HEK293 (cell line): ENCODE measurements around the gene ECM2.

Source experiments
- CTCF ChIA-PET: fragments of 350-600 bp; formaldehyde crosslinking; extraction: SDS; loops from one replicate; lab custom pipeline; 2021; ENCODE audit warnings: antibody characterized with exemption; lab: Yijun Ruan, JAX
- POLR2A ChIA-PET: fragments of 300-600 bp; formaldehyde crosslinking; extraction: SDS; loops from one replicate; lab custom pipeline; 2020; ENCODE audit warnings: antibody characterized with exemption, inconsistent platforms; lab: Yijun Ruan, JAX
- H3K27ac ChIP-seq: fragments of 200-500 bp; sonication (Bioruptor generic); 2 replicates; pipeline ENCODE4 v1.5.1; 2014; ENCODE audit warnings: low read depth, low read length, control low read depth, inconsistent platforms; ENCODE audit errors: extremely low read depth
- H3K36me3 ChIP-seq, 2 experiments: fragments of 200-500 bp in 1 of 2; sonication (Bioruptor generic) in 1 of 2; 1 replicate in 1 of 2; 2 replicates in 1 of 2; pipeline ENCODE4 v1.5.1; 2014 to 2017; ENCODE audit warnings: inconsistent platforms in 2 of 2, low read length in 2 of 2; ENCODE audit not compliant: control insufficient read depth in 2 of 2, insufficient read depth in 1 of 2
- H3K4me1 ChIP-seq: fragments of 200-500 bp; sonication (Bioruptor generic); 2 replicates; pipeline ENCODE4 v1.5.1; 2014; ENCODE audit warnings: mild to moderate bottlenecking, low read length, inconsistent platforms; ENCODE audit not compliant: control insufficient read depth, insufficient read depth
- H3K4me3 ChIP-seq: 2 replicates; pipeline ENCODE4 v1.5.1; 2011; ENCODE audit warnings: low read depth, mild to moderate bottlenecking, control low read depth, low read length, moderate library complexity
- H3K9me3 ChIP-seq: fragments of 200-500 bp; sonication (Bioruptor generic); 2 replicates; pipeline ENCODE4 v1.5.1; 2014; ENCODE audit warnings: low read depth, low read length, inconsistent platforms; ENCODE audit not compliant: control insufficient read depth, insufficient read depth
- FEZF1 ChIP-seq: fragments of 450-650 bp; formaldehyde crosslinking; IDR thresholded peaks from 2 replicates; pipeline ENCODE4 v1.5.1; 2016; ENCODE audit warnings: missing biosample characterization, missing genetic modification characterization
- GLIS1 ChIP-seq: fragments of 450-650 bp; formaldehyde crosslinking; IDR thresholded peaks from 2 replicates; pipeline ENCODE4 v1.5.1; 2016; ENCODE audit warnings: missing biosample characterization, missing genetic modification characterization
- KLF1 ChIP-seq: fragments of 450-650 bp; formaldehyde crosslinking; IDR thresholded peaks from 2 replicates; pipeline ENCODE4 v1.5.1; 2016; ENCODE audit warnings: missing biosample characterization, missing genetic modification characterization
- KLF8 ChIP-seq: fragments of 450-650 bp; formaldehyde crosslinking; IDR thresholded peaks from 2 replicates; pipeline ENCODE4 v1.5.1; 2016; ENCODE audit warnings: missing biosample characterization, missing genetic modification characterization
- SCRT1 ChIP-seq: fragments of 450-650 bp; formaldehyde crosslinking; IDR thresholded peaks from 2 replicates; pipeline ENCODE4 v1.5.1; 2016; ENCODE audit warnings: missing biosample characterization, missing genetic modification characterization, borderline replicate concordance
- SCRT2 ChIP-seq: fragments of 450-650 bp; formaldehyde crosslinking; IDR thresholded peaks from 2 replicates; pipeline ENCODE4 v1.5.1; 2016; ENCODE audit warnings: missing biosample characterization, missing genetic modification characterization
- YY1 ChIP-seq: fragments of 450-650 bp; formaldehyde crosslinking; IDR thresholded peaks from 2 replicates; pipeline ENCODE4 v1.5.1; 2018; ENCODE audit warnings: missing biosample characterization, missing genetic modification characterization
- ZEB2 ChIP-seq: fragments of 450-650 bp; formaldehyde crosslinking; IDR thresholded peaks from 2 replicates; pipeline ENCODE4 v1.5.1; 2016; ENCODE audit warnings: missing biosample characterization, missing genetic modification characterization
- ZFHX2 ChIP-seq: fragments of 450-650 bp; formaldehyde crosslinking; conservative IDR thresholded peaks from 2 replicates; pipeline ENCODE4 v1.5.1; 2016; ENCODE audit warnings: missing biosample characterization, missing genetic modification characterization
- ZNF121 ChIP-seq: fragments of 450-650 bp; formaldehyde crosslinking; IDR thresholded peaks from 2 replicates; pipeline ENCODE4 v1.5.1; 2016; ENCODE audit warnings: missing biosample characterization, missing genetic modification characterization
- ZNF132 ChIP-seq: fragments of 450-650 bp; formaldehyde crosslinking; IDR thresholded peaks from 2 replicates; pipeline ENCODE4 v1.5.1; 2017; ENCODE audit warnings: missing biosample characterization, missing genetic modification characterization, borderline replicate concordance
- ZNF169 ChIP-seq: fragments of 450-650 bp; formaldehyde crosslinking; IDR thresholded peaks from 2 replicates; pipeline ENCODE4 v1.5.1; 2016; ENCODE audit warnings: missing biosample characterization, missing genetic modification characterization
- ZNF184 ChIP-seq: fragments of 450-650 bp; IDR thresholded peaks from 2 replicates; pipeline ENCODE4 v1.5.1; 2018; ENCODE audit warnings: missing biosample characterization, mild to moderate bottlenecking, missing genetic modification characterization
- ZNF2 ChIP-seq: fragments of 450-650 bp; formaldehyde crosslinking; IDR thresholded peaks from 2 replicates; pipeline ENCODE4 v1.5.1; 2016; ENCODE audit warnings: missing biosample characterization, missing genetic modification characterization
- ZNF366 ChIP-seq: fragments of 450-650 bp; formaldehyde crosslinking; conservative IDR thresholded peaks from 2 replicates; pipeline ENCODE4 v1.5.1; 2016; ENCODE audit warnings: missing biosample characterization, missing genetic modification characterization
- ZNF394 ChIP-seq: fragments of 450-650 bp; formaldehyde crosslinking; IDR thresholded peaks from 2 replicates; pipeline ENCODE4 v1.5.1; 2016; ENCODE audit warnings: missing biosample characterization, missing genetic modification characterization, mild to moderate bottlenecking, moderate library complexity, borderline replicate concordance
- ZNF549 ChIP-seq: fragments of 450-650 bp; IDR thresholded peaks from 2 replicates; pipeline ENCODE4 v1.5.1; 2018; ENCODE audit warnings: missing biosample characterization, missing genetic modification characterization, mild to moderate bottlenecking, inconsistent platforms, moderate library complexity
- ZNF629 ChIP-seq: fragments of 450-650 bp; formaldehyde crosslinking; IDR thresholded peaks from 2 replicates; pipeline ENCODE4 v1.5.1; 2017; ENCODE audit warnings: missing biosample characterization, missing genetic modification characterization
- ZNF658 ChIP-seq: fragments of 450-650 bp; formaldehyde crosslinking; IDR thresholded peaks from 2 replicates; pipeline ENCODE4; 2016; ENCODE audit warnings: missing biosample characterization, missing genetic modification characterization
- ZNF701 ChIP-seq: fragments of 450-650 bp; formaldehyde crosslinking; IDR thresholded peaks from 2 replicates; pipeline ENCODE4 v1.5.1; 2016; ENCODE audit warnings: missing biosample characterization, missing genetic modification characterization
- ZNF776 ChIP-seq: fragments of 450-650 bp; formaldehyde crosslinking; IDR thresholded peaks from 2 replicates; pipeline ENCODE4 v1.5.0; 2017; ENCODE audit warnings: missing biosample characterization, missing genetic modification characterization, borderline replicate concordance
- ZNF791 ChIP-seq: fragments of 450-650 bp; formaldehyde crosslinking; IDR thresholded peaks from 2 replicates; pipeline ENCODE4 v1.5.1; 2016; ENCODE audit warnings: missing biosample characterization, missing genetic modification characterization
- ZNF830 ChIP-seq: fragments of 450-650 bp; IDR thresholded peaks from 2 replicates; pipeline ENCODE4 v1.5.0; 2018; ENCODE audit warnings: missing biosample characterization, missing genetic modification characterization, low read depth, mild to moderate bottlenecking, moderate library complexity
- ZNF843 ChIP-seq: fragments of 450-650 bp; formaldehyde crosslinking; IDR thresholded peaks from 2 replicates; pipeline ENCODE4 v1.5.1; 2016; ENCODE audit warnings: missing biosample characterization, missing genetic modification characterization
- ZXDB ChIP-seq: fragments of 450-650 bp; formaldehyde crosslinking; IDR thresholded peaks from 2 replicates; pipeline ENCODE4 v1.5.1; 2016; ENCODE audit warnings: missing biosample characterization, missing genetic modification characterization
- TF ChIP-seq, protein P1 (sequence below): fragments of 450-650 bp; formaldehyde crosslinking; IDR thresholded peaks from 2 replicates; pipeline ENCODE4 v1.5.1; 2016; ENCODE audit warnings: missing biosample characterization, missing genetic modification characterization
- TF ChIP-seq, protein P2 (sequence below): fragments of 450-650 bp; formaldehyde crosslinking; IDR thresholded peaks from 2 replicates; pipeline ENCODE4 v1.5.1; 2016; ENCODE audit warnings: missing biosample characterization, missing genetic modification characterization, borderline replicate concordance
- TF ChIP-seq, protein P3 (sequence below): fragments of 450-650 bp; formaldehyde crosslinking; IDR thresholded peaks from 2 replicates; pipeline ENCODE4 v1.5.1; 2017; ENCODE audit warnings: missing biosample characterization, missing genetic modification characterization

The ECM2 gene

DNA sequence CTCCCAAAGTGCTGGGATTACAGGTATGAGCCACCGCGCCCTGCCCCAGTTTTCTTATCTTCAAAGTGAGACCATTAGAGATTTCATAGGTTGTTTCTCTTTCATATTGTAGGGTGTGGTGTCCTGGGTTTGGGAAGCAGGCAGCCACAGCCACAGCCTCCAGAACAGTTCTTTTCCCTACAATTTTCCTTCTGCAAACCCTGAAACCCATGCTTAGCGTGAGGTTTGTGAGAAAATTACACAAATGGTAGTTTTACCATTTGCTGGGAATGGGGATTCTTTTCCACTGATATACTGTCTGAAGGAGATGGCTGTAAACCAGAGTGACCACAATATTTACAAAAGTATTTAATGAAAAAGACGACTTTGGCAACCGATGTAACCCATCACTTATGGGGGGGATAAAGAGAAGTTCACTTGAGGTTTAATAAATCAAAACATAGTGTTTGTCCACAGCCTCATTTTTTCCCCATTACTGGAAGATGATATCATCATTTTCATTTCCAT is 26.7 kb upstream of the ECM2 start (continued):
- TF ChIP-seq ZNF132 (tag by site-specific recombination) (no peak), GLIS1 (no peak), KLF1 (peak; percentile 46; the same call in 1 of the 2 replicates), ZNF549 (no peak)

DNA sequence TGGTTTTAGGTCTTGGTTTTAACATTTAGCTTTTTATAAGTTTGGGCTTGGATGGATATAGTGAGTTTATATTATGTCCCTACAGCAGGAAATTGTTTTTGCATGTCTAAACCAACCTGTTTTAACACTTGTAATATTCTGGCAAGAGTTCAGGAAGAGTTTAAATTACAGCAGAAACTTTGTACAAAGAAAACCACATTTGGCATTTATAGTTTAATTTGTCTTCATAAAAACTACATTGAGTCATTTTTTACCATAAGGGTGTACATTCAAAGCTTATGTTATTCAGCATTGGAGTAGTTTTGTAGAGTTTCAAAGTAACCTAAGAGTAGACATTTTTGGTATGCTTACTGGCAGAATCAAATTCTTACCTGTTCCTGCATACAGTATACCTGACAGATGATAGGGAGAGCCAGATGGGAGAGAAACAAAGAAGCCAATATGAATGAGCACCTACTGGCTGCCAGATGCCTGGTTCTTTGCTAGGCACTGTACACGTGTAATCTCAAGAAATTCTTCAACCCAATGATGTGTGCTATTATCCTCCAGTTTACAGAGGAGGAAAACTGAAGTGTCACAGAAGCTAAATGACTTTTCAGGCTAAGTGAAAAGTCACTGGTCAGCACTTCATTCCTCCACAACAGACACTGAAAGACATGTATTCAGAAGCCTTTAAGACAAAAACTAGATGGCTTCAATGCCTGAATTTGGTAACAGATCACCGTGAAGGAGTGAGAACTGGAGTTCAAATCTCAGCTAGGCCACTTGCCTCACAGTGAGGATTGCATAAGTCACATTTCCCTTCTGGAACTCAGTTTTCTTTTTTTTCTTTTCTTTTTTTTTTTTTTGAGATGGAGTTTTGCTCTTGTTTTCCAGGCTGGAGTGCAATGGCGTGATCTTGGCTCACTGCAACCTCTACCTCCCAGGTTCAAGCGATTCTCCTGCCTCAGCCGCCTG is 25.9 kb upstream of the ECM2 start:
- Histone ChIP-seq H3K4me1 (peaks cover 17% of the 10 kb centered on the region), H3K27ac (no peak overlapping the region), H3K4me3 (no peak overlapping the region), H3K9me3 (no peaks in the 10 kb centered on the region), H3K36me3 (no peaks in the 10 kb centered on the region)
- ChIA-PET CTCF (no interaction called here), POLR2A (interaction anchor here (0.7 kb wide), 1 partner anchor 523 kb away, joined by 4 read pairs; no protein-coding TSS in a partner anchor)
- 0 out of 2 replicates have a peak, but pooled peaks have one; percentile 15 for TF ChIP-seq ZNF184
- peak; percentile 37; the same call in 1 of the 2 replicates for TF ChIP-seq ZNF366 (tag by site-specific recombination)
- no peak for TF ChIP-seq ZNF776 (tag by site-specific recombination)
- TF ChIP-seq ZNF121 (tag by site-specific recombination), result no peak
- TF ChIP-seq, protein P1, sequence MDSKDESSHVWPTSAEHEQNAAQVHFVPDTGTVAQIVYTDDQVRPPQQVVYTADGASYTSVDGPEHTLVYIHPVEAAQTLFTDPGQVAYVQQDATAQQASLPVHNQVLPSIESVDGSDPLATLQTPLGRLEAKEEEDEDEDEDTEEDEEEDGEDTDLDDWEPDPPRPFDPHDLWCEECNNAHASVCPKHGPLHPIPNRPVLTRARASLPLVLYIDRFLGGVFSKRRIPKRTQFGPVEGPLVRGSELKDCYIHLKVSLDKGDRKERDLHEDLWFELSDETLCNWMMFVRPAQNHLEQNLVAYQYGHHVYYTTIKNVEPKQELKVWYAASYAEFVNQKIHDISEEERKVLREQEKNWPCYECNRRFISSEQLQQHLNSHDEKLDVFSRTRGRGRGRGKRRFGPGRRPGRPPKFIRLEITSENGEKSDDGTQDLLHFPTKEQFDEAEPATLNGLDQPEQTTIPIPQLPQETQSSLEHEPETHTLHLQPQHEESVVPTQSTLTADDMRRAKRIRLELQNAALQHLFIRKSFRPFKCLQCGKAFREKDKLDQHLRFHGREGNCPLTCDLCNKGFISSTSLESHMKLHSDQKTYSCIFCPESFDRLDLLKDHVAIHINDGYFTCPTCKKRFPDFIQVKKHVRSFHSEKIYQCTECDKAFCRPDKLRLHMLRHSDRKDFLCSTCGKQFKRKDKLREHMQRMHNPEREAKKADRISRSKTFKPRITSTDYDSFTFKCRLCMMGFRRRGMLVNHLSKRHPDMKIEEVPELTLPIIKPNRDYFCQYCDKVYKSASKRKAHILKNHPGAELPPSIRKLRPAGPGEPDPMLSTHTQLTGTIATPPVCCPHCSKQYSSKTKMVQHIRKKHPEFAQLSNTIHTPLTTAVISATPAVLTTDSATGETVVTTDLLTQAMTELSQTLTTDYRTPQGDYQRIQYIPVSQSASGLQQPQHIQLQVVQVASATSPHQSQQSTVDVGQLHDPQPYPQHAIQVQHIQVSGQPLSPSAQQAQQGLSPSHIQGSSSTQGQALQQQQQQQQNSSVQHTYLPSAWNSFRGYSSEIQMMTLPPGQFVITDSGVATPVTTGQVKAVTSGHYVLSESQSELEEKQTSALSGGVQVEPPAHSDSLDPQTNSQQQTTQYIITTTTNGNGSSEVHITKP, result 0 out of 2 replicates have a peak, but pooled peaks have one; percentile 32
- no peak for TF ChIP-seq ZNF701 (tag by site-specific recombination)
- no peak for TF ChIP-seq ZFHX2 (tag by site-specific recombination)
- TF ChIP-seq ZXDB (tag by site-specific recombination), result 0 out of 2 replicates have a peak, but pooled peaks have one; percentile 26
- peak; percentile 28; the same call in 1 of the 2 replicates for TF ChIP-seq KLF8 (tag by site-specific recombination)
- peak; percentile 48; the same call in 1 of the 2 replicates for TF ChIP-seq ZNF2
- TF ChIP-seq ZEB2 (tag by site-specific recombination), result no peak
- TF ChIP-seq, protein P2, sequence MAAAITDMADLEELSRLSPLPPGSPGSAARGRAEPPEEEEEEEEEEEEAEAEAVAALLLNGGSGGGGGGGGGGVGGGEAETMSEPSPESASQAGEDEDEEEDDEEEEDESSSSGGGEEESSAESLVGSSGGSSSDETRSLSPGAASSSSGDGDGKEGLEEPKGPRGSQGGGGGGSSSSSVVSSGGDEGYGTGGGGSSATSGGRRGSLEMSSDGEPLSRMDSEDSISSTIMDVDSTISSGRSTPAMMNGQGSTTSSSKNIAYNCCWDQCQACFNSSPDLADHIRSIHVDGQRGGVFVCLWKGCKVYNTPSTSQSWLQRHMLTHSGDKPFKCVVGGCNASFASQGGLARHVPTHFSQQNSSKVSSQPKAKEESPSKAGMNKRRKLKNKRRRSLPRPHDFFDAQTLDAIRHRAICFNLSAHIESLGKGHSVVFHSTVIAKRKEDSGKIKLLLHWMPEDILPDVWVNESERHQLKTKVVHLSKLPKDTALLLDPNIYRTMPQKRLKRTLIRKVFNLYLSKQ, result no peak
- TF ChIP-seq ZNF394 (tag by site-specific recombination), result peak; percentile 26; the same call in 1 of the 2 replicates
- TF ChIP-seq FEZF1 (tag by site-specific recombination), result peak; percentile 46; the same call in 1 of the 2 replicates
- peak; percentile 77 for TF ChIP-seq ZNF843 (tag by site-specific recombination)
- 0 out of 2 replicates have a peak, but pooled peaks have one; percentile 25 for TF ChIP-seq ZNF629 (tag by site-specific recombination)
- no peak for TF ChIP-seq ZNF830 (tag by site-specific recombination)
- no peak for TF ChIP-seq ZNF791 (tag by site-specific recombination)
- peak; percentile 91 for TF ChIP-seq SCRT2 (tag by site-specific recombination)
- TF ChIP-seq ZNF658, result no peak
- TF ChIP-seq, protein P3, sequence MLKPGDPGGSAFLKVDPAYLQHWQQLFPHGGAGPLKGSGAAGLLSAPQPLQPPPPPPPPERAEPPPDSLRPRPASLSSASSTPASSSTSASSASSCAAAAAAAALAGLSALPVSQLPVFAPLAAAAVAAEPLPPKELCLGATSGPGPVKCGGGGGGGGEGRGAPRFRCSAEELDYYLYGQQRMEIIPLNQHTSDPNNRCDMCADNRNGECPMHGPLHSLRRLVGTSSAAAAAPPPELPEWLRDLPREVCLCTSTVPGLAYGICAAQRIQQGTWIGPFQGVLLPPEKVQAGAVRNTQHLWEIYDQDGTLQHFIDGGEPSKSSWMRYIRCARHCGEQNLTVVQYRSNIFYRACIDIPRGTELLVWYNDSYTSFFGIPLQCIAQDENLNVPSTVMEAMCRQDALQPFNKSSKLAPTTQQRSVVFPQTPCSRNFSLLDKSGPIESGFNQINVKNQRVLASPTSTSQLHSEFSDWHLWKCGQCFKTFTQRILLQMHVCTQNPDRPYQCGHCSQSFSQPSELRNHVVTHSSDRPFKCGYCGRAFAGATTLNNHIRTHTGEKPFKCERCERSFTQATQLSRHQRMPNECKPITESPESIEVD (tag by site-specific recombination), result peak; percentile 74
- no peak for TF ChIP-seq ZNF169 (tag by site-specific recombination)
- peak; percentile 82 for TF ChIP-seq SCRT1
- no peak for TF ChIP-seq YY1 (tag by site-specific recombination)
